GM19395 (cell line): ENCODE results near the gene NPIPA8.
"Not testable (repeated sequence)": the region's sequence is repeated elsewhere in the genome, so short reads cannot be mapped to it uniquely, and the experiment has no call there.

Experiments used
- ATAC-seq: cut with Tn5 transposase; IDR thresholded peaks from one replicate; pipeline ENCODE4 v1.9.1; 2021; ENCODE audit warnings: mild to moderate bottlenecking, moderate library complexity; ENCODE audit not compliant: unreplicated experiment

Gene NPIPA8

GRCh38 chr16:18336636-18337035 lies at the start of gene NPIPA8:
Gene NPIPA8 (minus strand): TSS chr16:18336736. CDS start chr16:18332662, 4,074 bp downstream.
- ATAC-seq, result not testable (repeated sequence)

- not testable (repeated sequence) for ATAC-seq
Measured at GRCh38 chr16:18385285-18385684, 48.7 kb upstream of the NPIPA8 start.

- not testable (repeated sequence) for ATAC-seq
Measured at GRCh38 chr16:18384869-18385268, 48.3 kb upstream of the NPIPA8 start.

GRCh38 chr16:18384098-18384636 lies 47.6 kb upstream of the NPIPA8 start:
- ATAC-seq, result not testable (repeated sequence)

GRCh38 chr16:18382696-18383095 lies 46.2 kb upstream of the NPIPA8 start:
- not testable (repeated sequence) for ATAC-seq

- not testable (repeated sequence) for ATAC-seq
Measured at GRCh38 chr16:18347742-18348141, 11.2 kb upstream of the NPIPA8 start.

GRCh38 chr16:18346993-18347392 lies 10.5 kb upstream of the NPIPA8 start:
- not testable (repeated sequence) for ATAC-seq

- not testable (repeated sequence) for ATAC-seq
Measured at GRCh38 chr16:18344634-18345033, 8.1 kb upstream of the NPIPA8 start.

- ATAC-seq, result not testable (repeated sequence)
Measured at GRCh38 chr16:18341986-18342385, 5.5 kb upstream of the NPIPA8 start.

- not testable (repeated sequence) for ATAC-seq
Measured at GRCh38 chr16:18341417-18341960, 5.0 kb upstream of the NPIPA8 start.

- not testable (repeated sequence) for ATAC-seq
Measured at GRCh38 chr16:18339210-18339609, 2.7 kb upstream of the NPIPA8 start.

- not testable (repeated sequence) for ATAC-seq
Measured at GRCh38 chr16:18311811-18312210, 24.7 kb downstream of the NPIPA8 start.

GRCh38 chr16:18309159-18309558 lies 27.4 kb downstream of the NPIPA8 start:
- not testable (repeated sequence) for ATAC-seq

GRCh38 chr16:18307241-18307640 lies 29.3 kb downstream of the NPIPA8 start:
- ATAC-seq, result not testable (repeated sequence)

GRCh38 chr16:18306066-18306465 lies 30.5 kb downstream of the NPIPA8 start:
- ATAC-seq, result not testable (repeated sequence)

GRCh38 chr16:18303059-18303706 lies 33.4 kb downstream of the NPIPA8 start:
- not testable (repeated sequence) for ATAC-seq

- ATAC-seq, result not testable (repeated sequence)
Measured at GRCh38 chr16:18297714-18298113, 38.8 kb downstream of the NPIPA8 start.

GRCh38 chr16:18296931-18297330 lies 39.6 kb downstream of the NPIPA8 start:
- not testable (repeated sequence) for ATAC-seq

- not testable (repeated sequence) for ATAC-seq
Measured at GRCh38 chr16:18294371-18294770, 42.2 kb downstream of the NPIPA8 start.

GRCh38 chr16:18293337-18293956 lies 43.1 kb downstream of the NPIPA8 start:
- not testable (repeated sequence) for ATAC-seq

GRCh38 chr16:18290959-18291358 lies 45.6 kb downstream of the NPIPA8 start:
- ATAC-seq, result not testable (repeated sequence)

GRCh38 chr16:18286342-18286741 lies 50.2 kb downstream of the NPIPA8 start:
- not testable (repeated sequence) for ATAC-seq
